ENCODE results near the gene GRIP1. TPM values are rescaled to one million over a fixed set of nuclear protein-coding genes. Genes with fewer than 3 reads are reported as not detected.

Gene GRIP1
- total RNA-seq, 6 donors from 2014 or later: 0.33 to 5.2 (median 1.7) TPM

DNA sequence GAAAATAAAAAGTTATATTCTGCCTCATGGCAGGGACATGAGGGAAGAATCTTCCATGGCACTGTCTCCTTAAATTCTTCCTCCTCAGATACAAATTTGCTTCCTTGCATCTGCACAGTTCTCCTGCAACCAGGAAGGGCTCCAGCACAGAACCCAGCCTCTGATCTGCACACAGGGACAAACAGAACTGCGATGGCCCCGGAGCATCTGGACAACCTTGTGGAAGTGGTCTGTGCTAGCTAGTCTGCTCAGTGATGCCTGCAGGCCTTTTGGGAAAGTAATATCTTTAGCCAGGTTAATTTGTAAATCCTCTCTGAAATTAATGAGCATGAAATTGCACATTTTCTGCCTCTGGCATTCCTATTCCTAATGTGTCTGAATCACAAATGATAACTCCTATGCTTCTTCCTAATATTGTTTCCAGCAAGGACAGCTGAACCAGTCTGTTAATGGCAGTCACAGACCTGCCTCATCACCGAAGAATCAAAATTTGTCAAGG lies 74.8 kb downstream of the GRIP1 start:
- no peak overlapping the region for H3K4me3 ChIP-seq
- ATAC-seq (ENCODE audit: low FRiP score in 2 of 2): no peak
- WGBS, 2 donors: 93 to 94% methylated on average over 3 of the region's 3 CpGs

DNA sequence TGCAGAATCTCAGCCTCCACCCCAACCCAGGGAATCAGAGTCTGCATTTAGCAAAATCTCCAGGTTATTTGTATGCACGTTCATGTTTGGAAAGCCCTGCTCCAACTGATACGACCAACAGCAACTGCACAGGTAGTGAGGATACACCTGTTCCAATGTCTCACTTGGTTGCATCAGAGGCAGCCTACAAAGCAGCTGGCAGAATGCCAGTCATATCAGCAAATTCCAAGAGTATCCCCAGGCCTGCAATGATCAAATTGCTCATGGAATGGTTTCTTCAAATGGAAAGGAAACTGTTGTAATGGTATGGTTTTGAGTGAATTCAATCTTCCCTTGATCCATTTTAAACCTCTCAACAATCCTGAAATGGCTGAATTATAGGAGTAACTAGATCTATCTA lies 75.4 kb downstream of the GRIP1 start:
- ATAC-seq (ENCODE audit: low FRiP score in 2 of 2): no peak

More for the DNA sequence above, 74.8 kb downstream of the GRIP1 start:
- no peaks in the 10 kb centered on the region for H3K9me3 ChIP-seq
- TF ChIP-seq POLR2A (IDR thresholded peaks at IDR 0.05) (no peak), CTCF (IDR thresholded peaks at IDR 0.05) (no peak), EP300 (IDR thresholded peaks at IDR 0.05) (no peak), POLR2AphosphoS5 (IDR thresholded peaks at IDR 0.05) (no peak)
- no peaks in the 10 kb centered on the region for H3K27me3 ChIP-seq
- H3K36me3 ChIP-seq: no peaks in the 10 kb centered on the region
- H3K27ac ChIP-seq: no peak overlapping the region
- no peaks in the 10 kb centered on the region for H3K4me1 ChIP-seq
- no peak for DNase-seq

DNA sequence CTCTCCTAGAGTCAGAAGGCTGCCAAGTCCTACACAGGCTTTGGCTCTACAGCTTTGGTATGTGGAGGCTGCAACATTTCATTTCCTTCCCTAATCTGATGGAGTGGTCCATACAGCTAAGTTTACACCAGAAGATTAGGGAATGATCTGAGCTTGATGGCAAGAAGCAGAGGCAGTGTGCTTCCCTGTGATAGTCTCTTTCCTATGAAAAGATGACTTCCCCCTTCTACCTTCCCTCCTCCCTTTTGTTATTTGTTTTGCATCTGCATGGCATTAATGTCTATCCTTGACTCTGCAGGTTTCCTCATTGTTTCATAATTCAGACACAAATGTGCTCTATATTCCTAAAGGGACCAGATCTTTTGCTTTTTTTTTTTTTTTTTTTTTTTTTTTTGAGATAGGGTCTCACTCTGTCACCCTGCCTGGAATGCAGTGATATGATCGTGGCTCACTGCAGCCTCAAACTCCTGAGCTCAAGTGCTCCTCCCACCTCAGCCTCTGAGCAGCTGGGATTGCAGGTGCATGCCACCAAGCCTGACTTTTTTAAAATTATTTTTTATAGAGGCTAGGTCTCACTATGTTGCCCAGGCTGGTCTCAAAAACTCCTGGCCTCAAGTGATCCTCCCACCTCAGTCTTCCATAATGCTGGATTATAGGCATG lies 76.3 kb downstream of the GRIP1 start:
- H3K27ac ChIP-seq: no peak overlapping the region
- 41 to 74% methylated on average over 1 of the region's 1 CpG for WGBS, 2 donors
- no peaks in the 10 kb centered on the region for H3K27me3 ChIP-seq
- H3K36me3 ChIP-seq: no peaks in the 10 kb centered on the region
- ATAC-seq (ENCODE audit: low FRiP score in 2 of 2) (no peak), DNase-seq (no peak)
- H3K4me1 ChIP-seq: no peaks in the 10 kb centered on the region
- TF ChIP-seq CTCF (IDR thresholded peaks at IDR 0.05) (no peak), POLR2A (IDR thresholded peaks at IDR 0.05) (no peak), EP300 (IDR thresholded peaks at IDR 0.05) (no peak), POLR2AphosphoS5 (IDR thresholded peaks at IDR 0.05) (no peak)
- no peaks in the 10 kb centered on the region for H3K9me3 ChIP-seq
- H3K4me3 ChIP-seq: no peak overlapping the region

More for the DNA sequence above, 75.4 kb downstream of the GRIP1 start:
- Histone ChIP-seq H3K36me3 (no peaks in the 10 kb centered on the region), H3K4me1 (no peaks in the 10 kb centered on the region), H3K4me3 (no peak overlapping the region), H3K9me3 (no peaks in the 10 kb centered on the region), H3K27ac (no peak overlapping the region), H3K27me3 (no peaks in the 10 kb centered on the region)
- no peak for DNase-seq
- WGBS, 2 donors: 77 to 78% methylated on average over 2 of the region's 2 CpGs
- no peak for TF ChIP-seq POLR2A (IDR thresholded peaks at IDR 0.05)
- TF ChIP-seq EP300 (IDR thresholded peaks at IDR 0.05): no peak
- no peak for TF ChIP-seq CTCF (IDR thresholded peaks at IDR 0.05)
- TF ChIP-seq POLR2AphosphoS5 (IDR thresholded peaks at IDR 0.05): no peak

GRCh38 chr12:66600903-66601302 lies 78.0 kb downstream of the GRIP1 start:
- Histone ChIP-seq H3K36me3 (no peaks in the 10 kb centered on the region), H3K27me3 (no peaks in the 10 kb centered on the region), H3K4me1 (no peaks in the 10 kb centered on the region), H3K4me3 (no peak overlapping the region), H3K27ac (no peak overlapping the region), H3K9me3 (no peaks in the 10 kb centered on the region)
- 79 to 93% methylated on average over 2 of the region's 2 CpGs for WGBS, 2 donors
- no peak for ATAC-seq (ENCODE audit: low FRiP score in 2 of 2)
- no peak for TF ChIP-seq EP300 (IDR thresholded peaks at IDR 0.05)
- no peak for TF ChIP-seq POLR2A (IDR thresholded peaks at IDR 0.05)
- no peak for TF ChIP-seq CTCF (IDR thresholded peaks at IDR 0.05)
- no peak for TF ChIP-seq POLR2AphosphoS5 (IDR thresholded peaks at IDR 0.05)
- no peak for DNase-seq

DNA sequence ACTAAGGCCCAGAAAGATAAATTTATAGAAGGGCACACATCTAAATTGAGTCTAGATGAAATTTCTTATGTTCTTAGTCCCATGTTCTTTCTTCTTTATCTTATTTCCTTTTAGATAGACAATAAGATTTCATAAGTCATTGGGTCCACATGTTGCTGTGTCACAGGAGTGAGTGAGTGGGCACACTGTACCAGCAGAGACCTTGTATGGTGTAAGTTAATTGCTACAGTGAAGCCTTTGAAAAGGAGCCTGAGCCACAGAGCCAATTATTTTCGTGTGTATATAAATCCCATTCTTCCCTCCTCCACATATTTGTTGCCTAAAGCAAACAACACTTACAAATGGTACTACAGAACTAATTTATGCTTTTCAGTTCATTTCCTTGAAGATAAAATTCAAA lies 79.1 kb downstream of the GRIP1 start:
- H3K27ac ChIP-seq: no peak overlapping the region
- H3K27me3 ChIP-seq: no peaks in the 10 kb centered on the region
- ATAC-seq (ENCODE audit: low FRiP score in 2 of 2) (no peak), DNase-seq (no peak)
- no peaks in the 10 kb centered on the region for H3K9me3 ChIP-seq
- H3K4me1 ChIP-seq: no peaks in the 10 kb centered on the region
- H3K4me3 ChIP-seq: no peak overlapping the region
- TF ChIP-seq POLR2A (IDR thresholded peaks at IDR 0.05) (no peak), POLR2AphosphoS5 (IDR thresholded peaks at IDR 0.05) (no peak), CTCF (IDR thresholded peaks at IDR 0.05) (no peak), EP300 (IDR thresholded peaks at IDR 0.05) (no peak)
- H3K36me3 ChIP-seq: no peaks in the 10 kb centered on the region
- 35 to 46% methylated on average over 1 of the region's 1 CpG for WGBS, 2 donors
